Measurements from ENCODE around the gene ABHD4.
"Not testable (repeated sequence)": the region's sequence is repeated elsewhere in the genome, so short reads cannot be mapped to it uniquely, and the experiment has no call there.

Gene ABHD4

GRCh38 chr14:22579881-22580280 is 18.2 kb upstream of the ABHD4 start:
- Histone ChIP-seq H3K27ac (no peak overlapping the region), H3K36me3 (peaks cover 10% of the 10 kb centered on the region), H3K27me3 (ENCODE audit: insufficient read depth, low read depth, severe bottlenecking) (no peaks in the 10 kb centered on the region), H3K9me3 (ENCODE audit: severe bottlenecking) (no peaks in the 10 kb centered on the region), H3K4me3 (ENCODE audit: low read depth, low read length) (no peak overlapping the region)
- TF ChIP-seq CTCF (IDR thresholded peaks at IDR 0.05; ENCODE audit: low read depth, low read length): no peak
- no peak for DNase-seq

GRCh38 chr14:22580625-22581024 is 17.5 kb upstream of the ABHD4 start:
- peaks cover 9% of the 10 kb centered on the region for H3K36me3 ChIP-seq
- H3K27me3 ChIP-seq (ENCODE audit: insufficient read depth, low read depth, severe bottlenecking): no peaks in the 10 kb centered on the region
- H3K9me3 ChIP-seq (ENCODE audit: severe bottlenecking): no peaks in the 10 kb centered on the region
- DNase-seq: no peak
- no peak for TF ChIP-seq CTCF (IDR thresholded peaks at IDR 0.05; ENCODE audit: low read depth, low read length)
- no peak overlapping the region for H3K27ac ChIP-seq
- H3K4me3 ChIP-seq (ENCODE audit: low read depth, low read length): no peak overlapping the region

GRCh38 chr14:22583994-22584393 is 14.1 kb upstream of the ABHD4 start:
- no peak for DNase-seq
- no peaks in the 10 kb centered on the region for H3K9me3 ChIP-seq (ENCODE audit: severe bottlenecking)
- no peak overlapping the region for H3K27ac ChIP-seq
- TF ChIP-seq CTCF (IDR thresholded peaks at IDR 0.05; ENCODE audit: low read depth, low read length): no peak
- no peaks in the 10 kb centered on the region for H3K27me3 ChIP-seq (ENCODE audit: insufficient read depth, low read depth, severe bottlenecking)
- peaks cover 11% of the 10 kb centered on the region for H3K36me3 ChIP-seq
- no peak overlapping the region for H3K4me3 ChIP-seq (ENCODE audit: low read depth, low read length)

- no peak overlapping the region for H3K27ac ChIP-seq
These were observed 10.9 kb upstream of the ABHD4 start for GRCh38 chr14:22587247-22587646.

GRCh38 chr14:22587677-22588422 is 10.2 kb upstream of the ABHD4 start:
- DNase-seq; H3K27ac ChIP-seq; H3K27me3 ChIP-seq (ENCODE audit: insufficient read depth, low read depth, severe bottlenecking); H3K9me3 ChIP-seq (ENCODE audit: severe bottlenecking): not testable (repeated sequence)
- peaks cover 11% of the 10 kb centered on the region for H3K36me3 ChIP-seq
- H3K4me3 ChIP-seq (ENCODE audit: low read depth, low read length): peak overlapping the region; percentile 97

More at GRCh38 chr14:22587247-22587646, 10.9 kb upstream of the ABHD4 start:
- no peak for TF ChIP-seq CTCF (IDR thresholded peaks at IDR 0.05; ENCODE audit: low read depth, low read length)
- no peak overlapping the region for H3K4me3 ChIP-seq (ENCODE audit: low read depth, low read length)
- H3K9me3 ChIP-seq (ENCODE audit: severe bottlenecking): no peaks in the 10 kb centered on the region
- no peaks in the 10 kb centered on the region for H3K27me3 ChIP-seq (ENCODE audit: insufficient read depth, low read depth, severe bottlenecking)
- peaks cover 11% of the 10 kb centered on the region for H3K36me3 ChIP-seq
- no peak for DNase-seq

- no peaks in the 10 kb centered on the region for H3K9me3 ChIP-seq (ENCODE audit: severe bottlenecking)
- TF ChIP-seq CTCF (IDR thresholded peaks at IDR 0.05; ENCODE audit: low read depth, low read length): no peak
- peak overlapping the region; percentile 97 for H3K4me3 ChIP-seq (ENCODE audit: low read depth, low read length)
- H3K27ac ChIP-seq: peak overlapping the region; percentile 53
- peaks cover 11% of the 10 kb centered on the region for H3K36me3 ChIP-seq
- no peaks in the 10 kb centered on the region for H3K27me3 ChIP-seq (ENCODE audit: insufficient read depth, low read depth, severe bottlenecking)
- no peak for DNase-seq
These were observed 9.5 kb upstream of the ABHD4 start for GRCh38 chr14:22588526-22589095.
